HG03575 (cell line): Measurements from ENCODE around the gene MTX3.

Experiments used
- ATAC-seq: cut with Tn5 transposase; IDR thresholded peaks from one replicate; pipeline ENCODE4 v1.9.1; 2021; ENCODE audit not compliant: unreplicated experiment, insufficient number of reproducible peaks, low FRiP score; ENCODE audit errors: extremely low read depth

The MTX3 gene, protein sequence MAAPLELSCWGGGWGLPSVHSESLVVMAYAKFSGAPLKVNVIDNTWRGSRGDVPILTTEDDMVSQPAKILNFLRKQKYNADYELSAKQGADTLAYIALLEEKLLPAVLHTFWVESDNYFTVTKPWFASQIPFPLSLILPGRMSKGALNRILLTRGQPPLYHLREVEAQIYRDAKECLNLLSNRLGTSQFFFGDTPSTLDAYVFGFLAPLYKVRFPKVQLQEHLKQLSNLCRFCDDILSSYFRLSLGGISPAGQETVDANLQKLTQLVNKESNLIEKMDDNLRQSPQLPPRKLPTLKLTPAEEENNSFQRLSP

DNA sequence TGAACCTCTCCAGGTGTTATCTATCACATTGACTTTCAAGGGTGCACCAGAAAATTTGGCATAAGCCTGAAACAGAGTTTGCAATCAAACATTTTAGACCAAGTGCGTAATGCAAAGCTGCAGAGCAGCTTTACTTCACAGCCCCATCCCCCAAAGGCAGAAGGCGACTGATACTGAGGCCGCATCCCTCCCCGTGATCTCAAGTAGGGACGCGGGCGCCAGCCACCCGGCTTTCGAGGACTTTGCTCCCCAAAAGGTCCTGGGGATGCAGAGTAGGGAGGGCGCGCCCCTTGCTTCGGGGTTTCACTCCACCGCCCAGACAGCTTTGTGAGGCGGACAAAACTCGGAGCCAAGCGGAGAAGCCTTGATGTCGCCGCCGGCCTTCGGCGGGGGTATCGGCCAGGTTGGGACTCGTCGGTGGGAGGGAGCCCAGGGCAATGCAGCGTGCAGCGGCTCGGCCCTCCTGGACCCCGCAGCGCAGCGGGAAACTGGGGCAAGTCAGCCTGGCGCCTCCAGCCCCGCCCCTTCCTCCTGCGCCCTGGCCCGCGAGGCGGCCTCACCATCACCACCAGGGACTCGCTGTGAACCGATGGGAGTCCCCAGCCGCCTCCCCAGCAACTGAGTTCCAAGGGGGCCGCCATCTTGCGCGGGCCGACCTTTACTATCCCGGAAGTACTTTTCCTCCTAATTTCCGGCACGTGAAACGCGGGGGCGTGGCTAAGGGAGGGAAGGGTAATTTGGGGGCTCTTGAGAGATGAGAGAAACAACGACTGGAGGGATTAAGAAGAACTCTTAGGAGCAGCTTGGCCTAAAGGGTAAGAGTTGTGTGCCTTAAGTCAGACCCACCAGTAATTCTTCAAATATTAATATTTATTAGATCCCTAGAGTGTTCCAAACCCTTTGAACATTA, at the start of gene MTX3:
MTX3 (minus strand) TSS at position 665 of the 910 bp plus-strand sequence; CDS start at position 641, 24 bp downstream.
- peak; percentile 47 for ATAC-seq

DNA sequence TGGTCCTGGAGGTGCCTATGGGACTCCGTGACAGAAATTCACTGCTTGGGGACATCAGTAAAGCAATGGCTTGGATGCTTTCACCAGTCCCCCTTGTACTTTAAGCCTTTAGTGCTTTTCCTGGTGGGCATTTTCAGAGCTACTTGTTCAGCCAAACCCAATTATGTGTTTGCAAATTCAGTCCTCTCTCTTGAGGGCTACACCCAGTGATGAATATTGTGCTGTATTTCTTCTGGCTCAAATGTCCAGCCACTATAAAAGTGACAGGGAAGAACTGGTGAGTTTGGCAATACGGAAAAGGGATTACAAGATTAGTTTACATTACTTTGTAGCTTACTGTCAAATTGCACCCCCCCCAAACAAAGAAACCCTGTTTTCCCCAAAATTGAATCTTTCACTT, 48.6 kb upstream of the MTX3 start:
- ATAC-seq = no peak

DNA sequence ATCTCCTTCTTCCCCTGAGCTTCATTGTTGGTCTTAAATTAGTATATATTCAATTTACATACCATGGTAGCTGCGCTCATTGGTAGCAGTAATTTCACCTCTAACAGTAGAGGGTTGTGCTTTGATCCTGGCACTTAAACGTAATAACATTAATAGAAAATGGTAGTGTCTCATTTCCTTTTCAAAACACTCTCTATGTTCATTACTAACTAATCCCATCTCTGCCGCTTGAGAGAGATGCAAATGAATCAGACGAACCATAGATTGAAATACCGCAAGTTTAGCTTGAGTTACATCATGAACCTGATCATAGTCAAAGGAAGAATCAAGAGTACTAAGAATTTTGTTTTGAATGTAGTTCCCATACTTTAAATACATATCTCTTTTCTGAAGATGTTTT, 46.3 kb upstream of the MTX3 start:
- no peak for ATAC-seq

DNA sequence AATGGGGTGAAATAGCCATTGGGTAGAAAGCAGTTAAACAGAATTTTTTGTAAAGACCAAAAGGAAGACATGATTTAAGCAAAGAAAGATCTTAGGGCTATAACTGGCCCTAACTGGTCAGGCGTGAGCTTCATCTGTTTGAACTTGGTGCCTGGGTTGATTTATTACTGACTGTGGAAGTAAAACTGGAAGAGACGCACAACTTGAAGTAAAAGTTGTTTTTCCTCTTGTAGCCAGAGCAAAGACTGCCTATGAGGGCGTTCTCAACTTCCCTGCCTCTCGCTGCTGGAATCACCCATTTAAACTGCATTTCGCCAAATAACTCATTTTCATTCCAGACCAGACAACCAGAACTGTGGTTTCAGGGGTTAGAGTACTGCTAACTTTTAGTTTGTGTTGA, 45.6 kb upstream of the MTX3 start:
- no peak for ATAC-seq

DNA sequence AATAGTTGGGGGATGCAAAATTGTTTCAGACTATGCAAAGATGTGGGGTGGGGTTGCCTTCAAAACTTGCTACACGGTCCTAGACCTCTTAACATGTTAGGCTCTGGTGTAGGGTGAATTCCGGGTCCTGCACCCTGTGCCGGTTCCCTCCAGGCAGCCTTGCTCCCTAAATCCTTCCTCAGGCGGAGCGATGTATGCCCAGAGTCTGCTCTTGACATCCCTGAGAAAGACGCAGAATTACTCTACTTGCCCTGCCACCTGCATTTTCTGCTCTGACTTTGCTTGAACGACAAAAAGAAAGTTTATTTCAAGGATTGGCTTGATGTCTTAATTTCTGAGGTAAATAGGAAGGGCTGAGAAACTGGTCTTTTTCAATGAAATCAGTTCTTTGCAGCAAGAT, 44.8 kb upstream of the MTX3 start:
- ATAC-seq = no peak

DNA sequence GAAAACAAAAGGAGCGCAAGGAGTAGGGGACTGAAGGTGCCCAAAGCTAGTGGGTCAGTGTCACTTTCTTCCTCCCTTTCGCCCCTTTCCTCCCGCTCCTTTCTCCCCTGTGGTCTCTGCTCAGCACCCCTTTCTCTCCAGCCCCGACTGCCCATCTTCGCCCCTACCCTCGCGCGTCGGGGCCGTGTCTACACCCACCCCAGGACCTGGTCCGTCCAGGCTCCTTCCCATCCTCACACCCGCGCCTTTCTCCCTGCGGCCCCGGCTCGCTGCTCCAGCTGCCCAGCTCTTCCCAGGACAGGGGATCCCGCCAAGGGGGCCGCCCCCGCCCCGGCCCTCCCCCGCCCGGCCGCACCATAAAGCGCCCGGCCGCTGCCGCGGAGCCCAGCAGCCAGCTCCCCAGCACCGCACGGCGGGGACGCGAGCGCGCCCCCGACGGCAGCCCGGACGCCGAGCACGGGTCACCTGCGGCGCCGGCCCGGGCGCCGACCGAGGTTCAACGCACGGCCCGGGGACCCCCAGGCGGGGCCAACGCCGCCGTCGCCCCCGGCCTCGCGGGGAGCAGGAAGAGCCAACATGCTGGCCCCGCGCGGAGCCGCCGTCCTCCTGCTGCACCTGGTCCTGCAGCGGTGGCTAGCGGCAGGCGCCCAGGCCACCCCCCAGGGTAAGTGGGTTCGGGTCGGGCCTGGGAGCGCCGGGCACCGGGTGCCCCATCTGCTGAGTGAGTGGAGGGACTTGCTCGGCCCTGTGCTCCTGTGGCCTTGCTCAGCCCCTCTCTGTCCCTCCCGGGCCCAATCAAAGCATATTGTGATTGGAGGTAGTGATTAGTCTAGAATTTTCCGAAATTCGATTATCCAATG, 44.1 kb upstream of the MTX3 start, which contains the start of gene THBS4:
THBS4 (plus strand) TSS at position 387 of the 860 bp plus-strand sequence; CDS start at position 577, 190 bp downstream.
- ATAC-seq = no peak

DNA sequence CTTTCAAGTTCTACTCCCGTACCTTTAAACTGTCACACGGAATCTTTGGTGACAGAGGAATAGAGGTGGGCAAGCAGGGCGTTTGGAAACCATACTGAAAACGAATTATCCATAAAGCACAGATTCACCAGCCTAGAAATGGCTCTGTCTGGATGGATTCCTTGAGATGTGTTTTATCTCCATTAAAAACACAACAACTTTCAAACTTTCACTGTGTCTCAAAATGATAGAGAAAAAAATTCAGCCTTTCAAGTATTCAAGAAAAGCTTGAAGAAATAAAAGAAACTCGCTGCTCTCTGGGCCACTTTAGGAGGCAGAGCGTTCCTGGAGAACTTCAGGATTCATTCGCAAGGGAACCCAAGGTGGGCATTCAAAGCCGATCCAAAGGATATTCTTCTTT, 43.5 kb upstream of the MTX3 start:
- ATAC-seq = no peak

DNA sequence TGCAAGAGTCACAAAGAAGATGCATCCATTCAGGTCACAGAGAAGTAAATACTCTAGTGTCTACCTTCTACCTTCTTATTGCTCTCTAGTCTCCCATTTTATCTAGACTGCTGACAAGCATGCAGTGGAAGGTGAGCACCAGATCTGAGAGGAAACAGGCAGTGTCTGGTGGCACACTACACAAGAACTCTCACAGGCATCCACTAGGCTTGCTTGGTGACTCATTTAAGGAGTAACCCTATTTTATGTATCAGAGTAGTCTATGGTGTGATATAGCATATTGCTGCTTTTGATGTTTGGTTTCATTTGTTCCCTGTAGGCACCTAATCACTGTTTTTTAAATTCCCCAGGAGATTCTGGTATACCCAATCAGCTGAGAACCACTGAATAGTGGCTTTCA, 42.5 kb upstream of the MTX3 start:
- ATAC-seq = no peak

DNA sequence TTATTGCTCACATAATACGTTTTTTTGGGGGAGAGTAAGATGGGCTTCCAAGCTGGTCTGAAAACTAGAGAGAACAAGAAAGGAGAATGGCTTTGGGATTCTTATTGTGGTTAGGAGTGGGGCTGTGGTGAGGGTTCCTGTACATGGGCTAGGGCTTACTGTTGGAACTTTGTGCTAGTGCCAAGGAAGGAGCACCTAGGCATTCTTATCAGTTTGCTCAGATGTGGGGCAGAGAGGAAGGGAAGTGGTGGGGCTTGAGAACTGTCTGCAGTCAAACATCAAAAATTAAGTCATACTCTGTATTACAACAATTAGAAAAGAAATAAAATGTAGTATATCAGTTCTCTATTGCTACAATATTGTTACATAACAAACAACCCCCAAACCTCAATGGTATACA, 40.0 kb upstream of the MTX3 start:
- no peak for ATAC-seq

DNA sequence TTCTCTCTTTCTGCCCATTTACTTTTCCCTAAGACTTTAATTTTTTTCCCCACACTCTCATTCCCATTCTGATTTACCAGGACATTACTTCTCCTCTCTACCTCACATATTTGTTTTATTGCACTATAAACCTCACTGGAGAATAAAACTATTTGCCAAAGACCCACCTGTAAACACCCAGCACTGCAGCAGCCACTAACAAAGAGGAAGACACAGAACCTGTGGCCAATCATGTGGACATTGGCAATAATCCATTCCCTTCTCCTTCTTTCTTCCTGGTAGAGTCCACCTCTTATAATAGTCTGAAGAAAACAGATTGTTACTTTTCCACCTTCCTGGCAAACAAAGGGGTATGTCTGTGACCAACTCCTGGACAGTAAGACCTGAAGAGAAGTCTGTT, 35.8 kb upstream of the MTX3 start:
- ATAC-seq = no peak

DNA sequence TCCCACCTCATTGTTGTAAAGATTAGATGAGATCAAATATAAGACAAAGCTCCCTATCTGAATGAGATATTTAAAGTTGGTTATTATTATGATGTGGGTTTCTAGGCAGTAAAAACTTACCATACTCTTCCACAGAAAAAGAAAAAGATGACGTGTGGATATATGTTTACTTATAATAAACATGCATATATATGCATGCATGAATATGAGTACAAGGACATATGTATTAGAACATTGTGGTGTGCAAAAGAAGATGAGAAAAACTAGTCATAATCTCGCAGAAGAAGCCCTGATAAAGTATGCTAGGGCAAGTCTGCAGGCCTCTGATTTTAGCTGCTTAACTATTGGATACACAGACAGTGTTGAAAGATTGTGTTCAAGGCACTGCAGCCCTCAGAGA, 34.0 kb upstream of the MTX3 start:
- ATAC-seq = no peak

DNA sequence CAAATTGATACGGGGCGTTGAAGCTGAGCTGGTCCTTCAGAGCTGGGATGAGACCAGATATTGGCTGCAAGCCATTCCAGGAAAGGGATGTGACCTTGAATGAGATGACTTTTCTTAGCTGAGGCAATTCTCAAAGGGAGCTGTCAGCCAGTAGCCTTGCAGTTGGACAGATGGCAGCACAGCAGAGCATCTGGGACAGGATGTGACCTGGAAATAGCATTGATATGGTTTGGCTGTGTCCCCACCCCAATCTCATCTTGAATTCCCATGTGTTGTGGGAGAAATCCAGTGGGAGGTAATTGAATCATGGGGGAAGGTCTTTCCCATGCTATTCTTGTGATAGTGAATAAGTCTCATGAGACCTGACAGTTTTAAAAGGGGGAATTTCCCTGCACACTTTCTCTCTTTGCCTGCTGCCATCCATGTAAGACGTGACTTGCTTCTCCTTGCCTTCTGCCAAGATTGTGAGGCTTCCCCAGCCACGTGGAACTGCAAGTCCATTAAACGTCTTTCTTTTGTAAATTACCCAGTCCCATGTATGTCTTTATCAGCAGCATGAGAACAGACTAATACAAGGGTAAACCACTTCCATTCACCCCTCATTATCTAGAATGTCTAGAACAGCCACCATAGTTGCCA, 19.8 kb upstream of the MTX3 start:
- no peak for ATAC-seq

DNA sequence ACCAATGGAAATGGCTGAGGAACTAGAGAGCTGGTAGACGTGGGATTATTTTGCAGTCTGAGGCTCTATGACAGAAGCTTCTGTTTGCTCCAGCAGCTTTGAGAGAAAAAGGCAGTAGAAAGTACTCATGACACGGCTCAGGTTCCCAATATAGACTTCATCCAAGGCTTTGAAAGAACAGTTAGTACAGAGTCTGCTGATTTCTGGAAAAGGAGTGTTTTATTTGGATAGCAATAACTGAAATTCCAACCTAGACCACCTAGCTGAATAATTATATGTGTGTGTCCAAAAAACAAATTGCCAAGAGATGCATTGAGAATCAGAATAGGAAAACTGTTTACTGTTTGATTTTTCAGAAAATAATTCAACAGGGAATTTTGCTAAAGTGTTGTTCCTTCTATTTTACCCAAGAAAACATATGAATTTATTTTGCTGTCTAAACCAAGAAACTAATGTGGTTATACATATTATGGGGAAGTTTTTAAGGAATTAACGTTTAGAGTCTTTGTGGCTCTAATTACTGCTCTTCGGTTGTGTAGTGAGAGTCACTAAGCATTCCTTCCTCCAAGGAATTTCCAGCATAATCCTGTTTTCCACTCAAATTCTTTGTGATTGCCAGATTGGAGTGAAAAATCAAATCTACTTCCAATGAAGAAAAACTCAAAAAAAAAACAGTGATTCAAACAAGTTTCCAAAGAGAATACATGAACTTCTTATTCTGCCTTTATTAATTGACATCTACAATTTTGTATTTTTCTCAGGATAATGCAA, 18.1 kb upstream of the MTX3 start:
- no peak for ATAC-seq

DNA sequence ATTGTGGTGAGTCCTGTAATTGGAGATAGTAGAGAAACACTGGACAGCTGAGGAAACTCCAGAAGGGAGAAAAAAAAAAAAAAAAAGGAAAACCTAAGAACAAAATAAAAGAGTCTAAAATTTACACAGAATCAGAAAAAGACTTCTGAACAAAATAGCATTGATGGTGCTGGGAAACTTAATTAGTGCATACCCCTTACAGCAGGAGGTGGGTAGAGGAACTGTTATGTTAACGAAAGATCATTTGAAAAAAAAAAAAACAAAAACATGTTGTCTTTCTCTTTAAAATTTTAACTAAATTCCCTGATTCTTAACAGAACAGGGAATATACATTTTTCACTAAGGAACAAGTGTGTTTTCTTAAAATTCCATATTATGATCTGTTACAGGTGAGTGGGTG, 11.6 kb upstream of the MTX3 start:
- ATAC-seq = no peak

DNA sequence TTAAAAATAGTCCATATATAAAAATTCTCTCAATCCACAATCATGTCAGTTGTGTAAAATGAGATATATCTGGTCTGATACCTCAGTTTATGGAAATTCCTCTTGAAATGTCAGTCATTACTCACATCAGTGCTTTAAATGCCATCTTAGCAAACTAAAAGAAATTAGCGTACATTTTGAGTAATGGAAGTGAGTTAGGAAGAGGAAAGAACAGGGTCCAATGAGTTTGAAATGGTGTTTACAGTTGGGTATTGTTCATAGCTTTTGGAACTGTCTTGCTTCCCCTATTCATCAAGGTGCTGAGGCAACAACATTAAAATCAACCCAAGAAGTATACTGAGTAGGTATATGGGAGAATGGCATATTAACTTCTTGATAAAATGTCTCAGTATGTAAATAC, 8.7 kb upstream of the MTX3 start:
- no peak for ATAC-seq

DNA sequence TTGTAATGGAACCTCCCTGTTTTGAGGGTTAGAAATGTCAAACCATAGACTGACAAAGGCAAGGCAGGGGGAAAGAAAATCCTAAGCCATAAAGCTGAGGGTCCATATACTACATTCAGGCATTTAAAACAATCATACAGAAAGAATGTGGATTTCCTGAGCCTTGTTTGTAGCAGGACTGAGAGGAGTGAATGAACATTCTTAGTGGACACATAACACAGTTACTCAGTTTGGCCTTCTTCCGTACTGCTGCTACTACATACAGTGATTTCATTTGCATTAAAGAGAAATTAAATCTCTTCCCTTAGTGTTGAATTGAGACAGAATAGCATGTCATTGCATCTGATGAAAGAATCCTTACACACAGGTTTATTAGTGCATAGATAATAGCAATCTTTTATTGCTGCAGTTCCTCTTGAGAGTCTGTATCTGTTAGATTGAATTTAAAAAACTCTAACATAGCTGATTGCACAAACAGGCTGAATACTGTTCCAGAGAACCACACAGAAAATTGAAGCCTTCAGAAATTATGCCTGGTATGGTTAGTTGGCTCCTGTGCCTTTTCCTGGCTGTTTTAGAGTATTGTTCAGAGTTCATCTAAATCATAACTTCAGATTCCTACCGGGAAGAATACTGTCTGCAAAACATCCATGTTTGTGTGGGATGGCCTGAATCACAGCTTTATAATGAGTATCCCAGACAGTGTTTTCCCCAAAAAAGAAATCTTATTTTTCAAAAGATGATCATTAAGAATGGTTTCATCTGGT, 2.0 kb upstream of the MTX3 start:
- no peak for ATAC-seq

DNA sequence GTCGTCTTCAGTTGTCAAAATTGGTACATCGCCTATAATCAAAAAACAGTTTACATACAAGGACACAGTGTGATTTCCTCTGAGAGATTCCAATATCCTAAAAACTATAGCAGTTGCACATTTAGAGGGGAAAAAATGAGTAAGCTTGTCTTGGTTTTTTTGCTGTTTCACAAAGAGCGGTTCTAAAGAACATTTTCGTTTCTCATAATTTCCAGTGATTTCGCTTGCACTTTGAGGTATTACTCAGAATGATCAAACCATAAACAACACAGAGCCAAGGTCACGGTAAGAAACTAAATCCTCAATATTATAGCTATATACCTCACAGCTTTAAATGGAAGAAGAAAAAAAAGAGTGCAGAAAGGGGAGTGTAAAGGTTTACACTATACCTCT, 861 bp downstream of the MTX3 start:
- ATAC-seq = no peak

DNA sequence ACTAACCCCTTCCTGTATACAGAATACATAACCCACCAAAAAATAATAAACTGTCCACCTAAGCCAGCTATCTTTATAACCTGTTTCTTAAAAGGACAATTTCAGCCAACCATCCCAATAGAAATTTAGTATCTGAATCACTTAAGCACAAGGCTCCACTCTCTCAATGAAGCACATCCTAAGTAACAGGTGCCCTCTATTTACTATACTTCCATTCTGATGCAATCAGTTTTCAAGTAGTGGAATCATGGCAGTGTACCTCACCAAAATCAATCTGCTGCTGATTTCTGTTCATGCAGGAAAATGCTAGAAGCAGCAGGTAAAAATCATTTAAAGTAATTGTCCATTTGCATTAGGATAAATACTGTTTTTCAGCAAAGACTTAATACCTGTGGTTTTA, 4.8 kb downstream of the MTX3 start:
- no peak for ATAC-seq
